ENCODE data around the gene H3-3A. TPM values are rescaled to one million over a fixed set of nuclear protein-coding genes. Genes with fewer than 3 reads are reported as not detected.

H3-3A gene
- total and polyA plus RNA-seq, 7 experiments from 2014 or later, result 388 to 832 (median 498) TPM

DNA sequence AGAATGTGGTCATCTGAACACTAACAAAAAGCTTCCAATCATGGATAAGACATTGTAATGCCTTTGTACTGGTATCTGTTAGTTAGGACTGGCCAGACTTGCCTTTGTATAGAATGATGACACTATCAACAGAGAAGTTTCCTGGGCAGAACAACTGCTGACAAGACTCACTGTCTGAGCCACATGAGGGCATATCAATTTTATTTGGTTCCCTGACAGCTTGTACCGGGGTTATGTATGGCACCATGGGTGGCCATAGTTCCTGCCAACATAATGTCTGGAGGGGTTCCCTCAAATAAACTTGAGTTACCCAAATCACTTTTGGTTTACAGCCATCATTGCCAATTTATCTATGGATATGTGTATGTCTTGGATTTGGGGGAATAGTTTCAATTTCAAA lies 13.6 kb upstream of the H3-3A start:
- DNase-seq (no peak), ATAC-seq (no peak)
- Histone ChIP-seq H3K27ac (ENCODE audit: low read depth, low read length) (no peak overlapping the region), H3K36me3 (ENCODE audit: control insufficient read depth in 2 of 3, insufficient read depth in 3 of 3, low read length in 3 of 3) (peaks cover 0 to 2% (median 0%) of the 10 kb centered on the region in 3 experiments), H3K9me3 (ENCODE audit: control insufficient read depth in 2 of 3, low read length in 3 of 3) (no peaks in the 10 kb centered on the region), H3K4me3 (ENCODE audit: low read length) (no peak overlapping the region), H3K27me3 (ENCODE audit: control insufficient read depth in 2 of 2, insufficient read depth in 2 of 2, low read length in 2 of 2) (no peaks in the 10 kb centered on the region), H3K4me1 (ENCODE audit: control insufficient read depth in 2 of 2, insufficient read depth in 2 of 2, low read length in 2 of 2) (no peaks in the 10 kb centered on the region)
- Mint-ChIP-seq H3K27ac (no peak overlapping the region), H3K4me1 (peaks cover 0 to 1% (median 0%) of the 10 kb centered on the region in 7 donors), H3K27me3 (peaks cover 0 to 11% (median 0%) of the 10 kb centered on the region in 5 donors), H3K36me3 (peaks cover 0 to 9% (median 2%) of the 10 kb centered on the region in 5 donors), H3K9me3 (peaks cover 0 to 2% (median 0%) of the 10 kb centered on the region in 11 donors), H3K4me3 (no peak overlapping the region)
- ChIA-PET CTCF (no interaction called here), POLR2A (interaction anchor here (2.7 kb wide), 1 partner anchor 14 kb away, joined by 12 read pairs; the partner anchor contains the start of gene H3-3A)
- intact Hi-C loops (cut with micrococcal nuclease), result no loop called here

DNA sequence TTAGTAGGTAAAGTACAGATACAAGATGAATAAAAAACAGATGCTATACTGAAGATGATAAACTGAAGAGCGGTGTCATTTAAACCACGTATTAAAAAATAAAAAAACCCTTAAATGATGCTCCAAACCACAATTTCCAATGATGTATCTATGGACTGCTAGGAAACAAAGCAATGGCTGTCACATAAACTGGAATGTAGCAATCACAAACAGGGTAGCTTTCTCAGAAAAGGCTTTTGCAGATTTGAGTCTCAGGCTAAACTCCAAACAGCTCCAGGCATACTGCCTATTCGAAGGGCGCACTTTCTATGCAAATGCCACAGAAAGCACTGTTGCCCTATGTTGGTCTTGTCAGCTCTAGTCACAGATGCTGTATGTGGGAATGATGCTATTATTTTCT lies 12.4 kb upstream of the H3-3A start:
- Mint-ChIP-seq H3K9me3 (no peaks in the 10 kb centered on the region), H3K27me3 (peaks cover 0 to 11% (median 0%) of the 10 kb centered on the region in 5 donors), H3K36me3 (peaks cover 0 to 8% (median 2%) of the 10 kb centered on the region in 5 donors), H3K27ac (no peak overlapping the region), H3K4me1 (peaks cover 0 to 6% (median 0%) of the 10 kb centered on the region in 7 donors), H3K4me3 (no peak overlapping the region)
- intact Hi-C loops (cut with micrococcal nuclease), result no loop called here
- no peaks in the 10 kb centered on the region for H3K9me3 ChIP-seq (ENCODE audit: control insufficient read depth in 2 of 3, low read length in 3 of 3)
- peaks cover 0 to 5% (median 0%) of the 10 kb centered on the region in 3 experiments for H3K36me3 ChIP-seq (ENCODE audit: control insufficient read depth in 2 of 3, insufficient read depth in 3 of 3, low read length in 3 of 3)
- H3K27me3 ChIP-seq (ENCODE audit: control insufficient read depth in 2 of 2, insufficient read depth in 2 of 2, low read length in 2 of 2), result no peaks in the 10 kb centered on the region
- H3K4me3 ChIP-seq (ENCODE audit: low read length), result no peak overlapping the region
- DNase-seq (no peak), ATAC-seq (no peak)
- H3K27ac ChIP-seq (ENCODE audit: low read depth, low read length), result no peak overlapping the region
- ChIA-PET POLR2A (interaction anchor here (3.6 to 4.2 kb wide), 2 partner anchors 12 to 50 kb away, joined by 18 to 19 read pairs; partner anchors contain the start of genes H3-3A and SDE2), CTCF (interaction anchor here (0.5 kb wide), 1 partner anchor 34 kb away, joined by 4 read pairs; no protein-coding TSS in a partner anchor)
- no peaks in the 10 kb centered on the region for H3K4me1 ChIP-seq (ENCODE audit: control insufficient read depth in 2 of 2, insufficient read depth in 2 of 2, low read length in 2 of 2)

GRCh38 chr1:226051365-226051764 lies 11.2 kb upstream of the H3-3A start:
- POLR2A ChIA-PET, result interaction anchor here (0.6 to 4.2 kb wide), 4 partner anchors 11 to 81 kb away, joined by 3 to 19 read pairs (median 10); partner anchors contain the start of genes H3-3A and SDE2

DNA sequence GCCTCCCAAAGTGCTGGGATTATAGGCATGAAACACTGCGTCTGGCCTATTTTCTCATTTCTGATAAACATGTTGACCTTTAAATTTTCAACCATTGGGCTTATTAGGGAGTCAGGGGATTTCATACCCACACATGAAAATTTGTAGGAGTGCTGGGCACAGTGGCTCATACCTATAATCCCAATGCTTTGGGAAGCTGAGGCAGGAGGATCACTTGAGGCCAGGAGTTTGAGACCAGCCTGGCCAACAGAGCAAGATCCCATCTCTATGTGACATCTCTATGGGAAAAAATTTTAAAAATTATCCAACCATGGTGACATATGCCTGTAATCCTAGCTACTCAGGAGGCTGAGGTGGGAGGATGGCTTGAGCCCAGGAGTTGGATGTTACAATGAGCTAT lies 10.5 kb upstream of the H3-3A start:
- no peak overlapping the region for H3K4me3 Mint-ChIP-seq
- POLR2A ChIA-PET, result interaction anchor here (0.6 to 4.2 kb wide), 3 partner anchors 11 to 82 kb away, joined by 3 to 19 read pairs (median 18); partner anchors contain the start of genes H3-3A and SDE2
- H3K27ac ChIP-seq (ENCODE audit: low read depth, low read length), result no peak overlapping the region

More at GRCh38 chr1:226051365-226051764, 11.2 kb upstream of the H3-3A start:
- CTCF ChIA-PET, result interaction anchor here (0.7 kb wide), 1 partner anchor 65 kb away, joined by 3 read pairs; no protein-coding TSS in a partner anchor
- H3K4me3 Mint-ChIP-seq, result no peak overlapping the region
- DNase-seq (no peak), ATAC-seq (peak; percentile 74)
- H3K4me1 Mint-ChIP-seq, result peaks cover 0 to 6% (median 3%) of the 10 kb centered on the region in 7 donors
- H3K9me3 ChIP-seq (ENCODE audit: control insufficient read depth in 2 of 3, low read length in 3 of 3), result no peaks in the 10 kb centered on the region
- H3K36me3 Mint-ChIP-seq, result peaks cover 0 to 13% (median 3%) of the 10 kb centered on the region in 5 donors
- peaks cover 0 to 7% (median 0%) of the 10 kb centered on the region in 5 donors for H3K27me3 Mint-ChIP-seq
- intact Hi-C loops (cut with micrococcal nuclease), result no loop called here
- peak overlapping the region in 1 of 9 donors; percentile 40 for H3K27ac Mint-ChIP-seq
- no peaks in the 10 kb centered on the region for H3K27me3 ChIP-seq (ENCODE audit: control insufficient read depth in 2 of 2, insufficient read depth in 2 of 2, low read length in 2 of 2)
- H3K9me3 Mint-ChIP-seq, result no peaks in the 10 kb centered on the region
- H3K36me3 ChIP-seq (ENCODE audit: control insufficient read depth in 2 of 3, insufficient read depth in 3 of 3, low read length in 3 of 3), result peaks cover 0 to 5% (median 0%) of the 10 kb centered on the region in 3 experiments
- no peaks in the 10 kb centered on the region for H3K4me1 ChIP-seq (ENCODE audit: control insufficient read depth in 2 of 2, insufficient read depth in 2 of 2, low read length in 2 of 2)
- H3K4me3 ChIP-seq (ENCODE audit: low read length), result no peak overlapping the region
- H3K27ac ChIP-seq (ENCODE audit: low read depth, low read length), result no peak overlapping the region

GRCh38 chr1:226054519-226055327 lies 7.8 kb upstream of the H3-3A start:
- H3K27me3 Mint-ChIP-seq, result no peaks in the 10 kb centered on the region
- H3K4me3 ChIP-seq (ENCODE audit: low read length), result no peak overlapping the region
- ChIA-PET CTCF (interaction anchor here (0.9 to 1.6 kb wide), 3 partner anchors 10 to 68 kb away, joined by 3 read pairs; partner anchors contain the start of gene SDE2), POLR2A (interaction anchor here (1.0 to 1.9 kb wide), 2 partner anchors 55 to 277 kb away, joined by 3 to 4 read pairs; partner anchors contain the start of genes SDE2 and SRP9)
- H3K36me3 Mint-ChIP-seq, result peaks cover 7 to 27% (median 13%) of the 10 kb centered on the region in 5 donors
- intact Hi-C loops (cut with micrococcal nuclease), result no loop called here
- H3K36me3 ChIP-seq (ENCODE audit: control insufficient read depth in 2 of 3, insufficient read depth in 3 of 3, low read length in 3 of 3), result peaks cover 0 to 10% (median 0%) of the 10 kb centered on the region in 3 experiments
- H3K27me3 ChIP-seq (ENCODE audit: control insufficient read depth in 2 of 2, insufficient read depth in 2 of 2, low read length in 2 of 2), result no peaks in the 10 kb centered on the region
- no peak overlapping the region for H3K27ac ChIP-seq (ENCODE audit: low read depth, low read length)
- no peak for ATAC-seq
- H3K9me3 ChIP-seq (ENCODE audit: control insufficient read depth in 2 of 3, low read length in 3 of 3), result no peaks in the 10 kb centered on the region
- H3K4me3 Mint-ChIP-seq, result no peak overlapping the region
- H3K4me1 ChIP-seq (ENCODE audit: control insufficient read depth in 2 of 2, insufficient read depth in 2 of 2, low read length in 2 of 2), result no peaks in the 10 kb centered on the region
- peaks cover 0 to 17% (median 10%) of the 10 kb centered on the region in 7 donors for H3K4me1 Mint-ChIP-seq
- peak overlapping the region in 4 of 9 donors; percentile 34 to 78 (median 62) for H3K27ac Mint-ChIP-seq
- no peak for DNase-seq
- H3K9me3 Mint-ChIP-seq, result no peaks in the 10 kb centered on the region

More for the DNA sequence above, 10.5 kb upstream of the H3-3A start:
- CTCF ChIA-PET, result interaction anchor here (0.7 kb wide), 1 partner anchor 66 kb away, joined by 3 read pairs; no protein-coding TSS in a partner anchor
- H3K4me1 Mint-ChIP-seq, result peaks cover 0 to 8% (median 3%) of the 10 kb centered on the region in 7 donors
- peaks cover 0 to 5% (median 0%) of the 10 kb centered on the region in 3 experiments for H3K36me3 ChIP-seq (ENCODE audit: control insufficient read depth in 2 of 3, insufficient read depth in 3 of 3, low read length in 3 of 3)
- intact Hi-C loops (cut with micrococcal nuclease), result no loop called here
- H3K9me3 ChIP-seq (ENCODE audit: control insufficient read depth in 2 of 3, low read length in 3 of 3), result no peaks in the 10 kb centered on the region
- no peaks in the 10 kb centered on the region for H3K4me1 ChIP-seq (ENCODE audit: control insufficient read depth in 2 of 2, insufficient read depth in 2 of 2, low read length in 2 of 2)
- ATAC-seq (no peak), DNase-seq (no peak)
- peaks cover 0 to 7% (median 0%) of the 10 kb centered on the region in 5 donors for H3K27me3 Mint-ChIP-seq
- no peak overlapping the region for H3K4me3 ChIP-seq (ENCODE audit: low read length)
- H3K9me3 Mint-ChIP-seq, result no peaks in the 10 kb centered on the region
- peak overlapping the region in 1 of 9 donors; percentile 25 for H3K27ac Mint-ChIP-seq
- no peaks in the 10 kb centered on the region for H3K27me3 ChIP-seq (ENCODE audit: control insufficient read depth in 2 of 2, insufficient read depth in 2 of 2, low read length in 2 of 2)
- peaks cover 0 to 15% (median 3%) of the 10 kb centered on the region in 5 donors for H3K36me3 Mint-ChIP-seq

GRCh38 chr1:226059709-226060108 lies 2.8 kb upstream of the H3-3A start:
- peaks cover 0 to 5% (median 0%) of the 10 kb centered on the region in 11 donors for H3K9me3 Mint-ChIP-seq
- ChIA-PET CTCF (no interaction called here), POLR2A (interaction anchor here (0.8 to 6.4 kb wide), 2 partner anchors 57 to 286 kb away, joined by 4 to 450 read pairs; partner anchors contain the start of gene SDE2)
- Histone ChIP-seq H3K27me3 (ENCODE audit: control insufficient read depth in 2 of 2, insufficient read depth in 2 of 2, low read length in 2 of 2) (no peaks in the 10 kb centered on the region), H3K4me1 (ENCODE audit: control insufficient read depth in 2 of 2, insufficient read depth in 2 of 2, low read length in 2 of 2) (peaks cover 0 to 3% of the 10 kb centered on the region in 2 donors), H3K9me3 (ENCODE audit: control insufficient read depth in 2 of 3, low read length in 3 of 3) (no peaks in the 10 kb centered on the region), H3K27ac (ENCODE audit: low read depth, low read length) (no peak overlapping the region), H3K36me3 (ENCODE audit: control insufficient read depth in 2 of 3, insufficient read depth in 3 of 3, low read length in 3 of 3) (peaks cover 0 to 17% (median 0%) of the 10 kb centered on the region in 3 experiments), H3K4me3 (ENCODE audit: low read length) (no peak overlapping the region)
- H3K4me3 Mint-ChIP-seq, result peak overlapping the region in 2 of 10 donors; percentile 0 to 17
- ATAC-seq, result no peak
- DNase-seq, result no peak
- H3K27me3 Mint-ChIP-seq, result no peaks in the 10 kb centered on the region
- peaks cover 14 to 26% (median 19%) of the 10 kb centered on the region in 5 donors for H3K36me3 Mint-ChIP-seq
- H3K4me1 Mint-ChIP-seq, result peaks cover 7 to 35% (median 29%) of the 10 kb centered on the region in 7 donors
- intact Hi-C loops (cut with micrococcal nuclease), result loop anchor here (5.0 to 10.0 kb wide), 7 partner anchors 177 to 675 kb away; partner anchors contain the start of genes LIN9 (in 2 of the 2), ITPKB (in 1 of the 2), PARP1 (in 1 of the 2) and TMEM63A (in 1 of the 2)
- peak overlapping the region in 2 of 9 donors; percentile 14 to 72 for H3K27ac Mint-ChIP-seq

Measured in naive thymus-derived CD4-positive, alpha-beta T cell (primary cell).